Endodermal cell (in vitro differentiated cells): ENCODE results near the gene ZG16B. TPM values are rescaled to one million over a fixed set of nuclear protein-coding genes. Genes with fewer than 3 reads are reported as not detected.

ENCODE experiments used
- DNase-seq: peaks from one replicate; pipeline ENCODE4 v3.0.0-alpha.2; 2017
- H3K27ac ChIP-seq: 2 replicates; pipeline ENCODE4 v1.5.1; 2013; ENCODE audit warnings: mild to moderate bottlenecking, low read depth, low read length, moderate library complexity
- H3K27me3 ChIP-seq: 2 replicates; pipeline ENCODE4 v1.6.1; 2013; ENCODE audit warnings: mild to moderate bottlenecking, low read length, moderate library complexity; ENCODE audit not compliant: insufficient read depth, control insufficient read depth, poor library complexity, severe bottlenecking
- H3K36me3 ChIP-seq: 2 replicates; pipeline ENCODE4 v1.7.0; 2013; ENCODE audit warnings: mild to moderate bottlenecking, low read length, moderate library complexity; ENCODE audit not compliant: control insufficient read depth, insufficient read depth
- H3K4me1 ChIP-seq: one replicate; pipeline ENCODE4 v1.7.0; 2013; ENCODE audit warnings: low read length; ENCODE audit not compliant: control insufficient read depth, insufficient read depth
- H3K4me3 ChIP-seq: 2 replicates; pipeline ENCODE4 v1.5.1; 2013; ENCODE audit warnings: mild to moderate bottlenecking, low read length, moderate library complexity
- H3K9ac ChIP-seq: 2 replicates; pipeline ENCODE4 v1.6.1; 2013; ENCODE audit warnings: mild to moderate bottlenecking, low read length, moderate library complexity; ENCODE audit not compliant: poor library complexity, severe bottlenecking; ENCODE audit errors: extremely low read depth
- H3K9me3 ChIP-seq: 2 replicates; pipeline ENCODE4 v1.6.1; 2013; ENCODE audit warnings: mild to moderate bottlenecking, low read length, moderate library complexity; ENCODE audit not compliant: control insufficient read depth
- H3K27ac Mint-ChIP-seq: 2 replicates; pipeline ENCODE4 v1.8.0; 2020; ENCODE audit warnings: mixed read lengths
- H3K27me3 Mint-ChIP-seq: 2 replicates; pipeline ENCODE4 v1.8.0; 2021; ENCODE audit warnings: mild to moderate bottlenecking, mixed read lengths; ENCODE audit not compliant: insufficient read depth
- H3K36me3 Mint-ChIP-seq: 2 replicates; pipeline ENCODE4 v1.8.0; 2020; ENCODE audit warnings: low read depth, mixed read lengths
- H3K4me1 Mint-ChIP-seq: 2 replicates; pipeline ENCODE4 v1.8.0; 2020; ENCODE audit warnings: mixed read lengths
- H3K4me3 Mint-ChIP-seq: 2 replicates; pipeline ENCODE4 v1.8.0; 2020; ENCODE audit warnings: mild to moderate bottlenecking, moderate library complexity, mixed read lengths
- H3K9me3 Mint-ChIP-seq: 2 replicates; pipeline ENCODE4 v1.8.0; 2020; ENCODE audit warnings: mild to moderate bottlenecking, mixed read lengths
- WGBS, 2 experiments: methylation state at CpG; one replicate each; pipeline versions ENCODE4 v1.1.5 to v1.1.7; 2013; ENCODE audit warnings: missing lambda C conversion rate in 2 of 2, mixed read lengths in 1 of 2; ENCODE audit not compliant: insufficient coverage in 1 of 2, insufficient read length in 1 of 2; 5-methylcytosine and 5-hydroxymethylcytosine counted together
- total RNA-seq, 2 donors: library from RNA; stranded (reverse); fragmentation: NEBNext Ultra II Directional in 1 of 2; extraction: Animal tissue kit (Norgen Biotek cat#: 25700) in 1 of 2; gene quantifications; 2 replicates in 1 of 2; 3 replicates in 1 of 2; pipeline ENCODE4 v1.2.1, GENCODE V29; 2021
- TF ChIP-seq, protein P1 (sequence below): fragments of 200-600 bp; sonication (generic); conservative IDR thresholded peaks from 2 replicates; pipeline ENCODE4 v1.5.0; 2021; ENCODE audit warnings: antibody characterized with exemption, mild to moderate bottlenecking

Gene ZG16B
- total RNA-seq, 2 donors from 2014 or later: not detected

DNA sequence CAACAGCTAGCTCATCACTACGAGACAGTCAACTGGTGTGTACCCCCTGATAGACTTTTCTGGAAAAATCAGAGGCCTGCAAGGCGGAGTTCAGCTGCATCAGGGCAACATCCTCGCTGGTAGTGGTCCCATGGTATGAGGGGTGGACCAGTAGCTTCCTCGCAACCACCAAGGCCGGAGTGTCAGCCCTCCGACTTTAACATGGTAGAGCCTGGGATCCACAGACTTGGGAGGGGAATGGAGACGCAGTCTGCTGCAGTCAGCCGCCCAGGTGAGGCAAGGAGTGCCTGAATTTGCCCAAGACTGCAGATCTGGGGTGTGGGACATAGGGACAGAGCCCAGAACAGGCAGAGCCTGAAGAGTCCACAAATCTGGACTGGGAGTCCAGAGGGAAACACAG lies 13.4 kb downstream of the ZG16B start:
- TF ChIP-seq, protein P1, sequence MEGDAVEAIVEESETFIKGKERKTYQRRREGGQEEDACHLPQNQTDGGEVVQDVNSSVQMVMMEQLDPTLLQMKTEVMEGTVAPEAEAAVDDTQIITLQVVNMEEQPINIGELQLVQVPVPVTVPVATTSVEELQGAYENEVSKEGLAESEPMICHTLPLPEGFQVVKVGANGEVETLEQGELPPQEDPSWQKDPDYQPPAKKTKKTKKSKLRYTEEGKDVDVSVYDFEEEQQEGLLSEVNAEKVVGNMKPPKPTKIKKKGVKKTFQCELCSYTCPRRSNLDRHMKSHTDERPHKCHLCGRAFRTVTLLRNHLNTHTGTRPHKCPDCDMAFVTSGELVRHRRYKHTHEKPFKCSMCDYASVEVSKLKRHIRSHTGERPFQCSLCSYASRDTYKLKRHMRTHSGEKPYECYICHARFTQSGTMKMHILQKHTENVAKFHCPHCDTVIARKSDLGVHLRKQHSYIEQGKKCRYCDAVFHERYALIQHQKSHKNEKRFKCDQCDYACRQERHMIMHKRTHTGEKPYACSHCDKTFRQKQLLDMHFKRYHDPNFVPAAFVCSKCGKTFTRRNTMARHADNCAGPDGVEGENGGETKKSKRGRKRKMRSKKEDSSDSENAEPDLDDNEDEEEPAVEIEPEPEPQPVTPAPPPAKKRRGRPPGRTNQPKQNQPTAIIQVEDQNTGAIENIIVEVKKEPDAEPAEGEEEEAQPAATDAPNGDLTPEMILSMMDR: no peak
- Histone ChIP-seq H3K9ac (no peak overlapping the region), H3K27me3 (no peaks in the 10 kb centered on the region), H3K4me1 (peaks cover 5% of the 10 kb centered on the region), H3K36me3 (no peaks in the 10 kb centered on the region), H3K27ac (no peak overlapping the region), H3K9me3 (peaks cover 8% of the 10 kb centered on the region), H3K4me3 (no peak overlapping the region)
- DNase-seq: peak; percentile 43
- Mint-ChIP-seq H3K36me3 (no peaks in the 10 kb centered on the region), H3K27me3 (peaks cover 8% of the 10 kb centered on the region), H3K27ac (no peak overlapping the region), H3K9me3 (peaks cover 12% of the 10 kb centered on the region), H3K4me1 (peaks cover 16% of the 10 kb centered on the region), H3K4me3 (no peak overlapping the region)
- 91% methylated on average over 7 to 8 of the region's 8 CpGs for WGBS, 2 experiments

DNA sequence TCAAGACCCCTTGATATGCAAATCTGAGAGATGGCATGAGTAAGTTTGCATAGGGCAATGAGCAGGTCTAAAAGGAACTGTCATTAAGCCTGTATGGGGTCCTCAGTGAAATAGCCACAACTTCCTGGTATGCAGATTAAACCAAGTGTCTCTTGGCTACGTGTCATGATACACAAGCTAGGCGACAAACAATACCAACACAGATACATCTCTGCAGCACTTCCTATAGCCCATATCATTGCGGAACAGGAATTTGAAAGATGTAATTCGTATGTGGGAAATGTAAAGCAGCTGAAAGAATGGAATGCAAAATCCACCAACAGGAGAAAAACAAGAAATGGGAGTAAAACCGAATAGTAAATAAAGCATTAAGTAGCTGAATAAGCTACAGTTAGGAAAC lies 15.0 kb downstream of the ZG16B start:
- 82 to 90% methylated on average over 3 to 5 of the region's 5 CpGs for WGBS, 2 experiments
- no peak overlapping the region for H3K27ac ChIP-seq

DNA sequence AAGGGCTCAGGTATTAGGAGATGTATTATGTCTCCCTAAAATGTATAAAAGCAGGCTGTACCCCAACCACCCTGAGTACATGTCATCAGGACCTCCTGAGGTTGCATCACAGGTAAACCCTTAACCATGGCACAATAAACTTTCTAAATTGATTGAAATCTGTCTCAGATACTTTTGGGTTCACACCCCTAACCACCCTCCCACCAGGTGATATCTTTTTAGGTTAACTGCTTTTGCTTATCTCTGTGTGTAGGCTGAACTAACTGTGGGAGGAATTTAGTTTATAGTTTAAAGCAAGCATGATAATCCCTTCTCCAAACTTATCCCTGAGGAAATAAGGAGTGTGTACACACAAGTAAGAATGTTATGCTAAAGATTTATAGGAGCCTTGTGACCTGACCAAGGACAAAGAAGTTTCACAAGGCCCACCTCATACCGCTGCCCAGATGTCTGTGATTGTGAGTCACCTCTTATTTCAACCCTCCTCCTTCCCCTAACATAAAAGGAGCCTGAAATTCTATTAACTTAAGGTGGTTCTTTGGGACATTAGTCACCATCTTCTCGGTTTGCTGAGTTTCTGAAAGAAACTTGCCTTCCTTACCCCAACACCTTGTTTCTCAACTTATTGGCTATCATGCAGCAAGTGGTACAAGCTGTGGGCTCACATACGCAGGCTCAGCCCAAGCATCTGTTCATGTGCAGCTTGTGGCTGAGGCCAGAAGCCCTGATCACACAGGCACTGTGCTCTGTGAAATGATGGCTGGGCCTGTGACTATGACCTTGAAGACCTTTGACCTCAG lies 16.6 kb downstream of the ZG16B start:
- H3K4me1 ChIP-seq: peaks cover 5% of the 10 kb centered on the region
- H3K9ac ChIP-seq: no peak overlapping the region
- H3K27ac ChIP-seq: no peak overlapping the region
- peak; percentile 43 for DNase-seq
- peaks cover 5% of the 10 kb centered on the region for H3K27me3 ChIP-seq
- 65 to 82% methylated on average over 3 of the region's 3 CpGs for WGBS, 2 experiments
- Mint-ChIP-seq H3K36me3 (no peaks in the 10 kb centered on the region), H3K27ac (peak overlapping the region; percentile 80), H3K4me1 (peaks cover 23% of the 10 kb centered on the region), H3K4me3 (no peak overlapping the region), H3K27me3 (peaks cover 17% of the 10 kb centered on the region), H3K9me3 (peaks cover 14% of the 10 kb centered on the region)
- peaks cover 8% of the 10 kb centered on the region for H3K9me3 ChIP-seq
- H3K4me3 ChIP-seq: peak overlapping the region; percentile 40
- H3K36me3 ChIP-seq: no peaks in the 10 kb centered on the region
- TF ChIP-seq, protein P1: no peak

More for the DNA sequence above, 15.0 kb downstream of the ZG16B start:
- peaks cover 5% of the 10 kb centered on the region for H3K4me1 ChIP-seq
- H3K9me3 ChIP-seq: peaks cover 8% of the 10 kb centered on the region
- no peak overlapping the region for H3K9ac ChIP-seq
- TF ChIP-seq, protein P1: no peak
- Mint-ChIP-seq H3K9me3 (peaks cover 14% of the 10 kb centered on the region), H3K4me1 (peaks cover 20% of the 10 kb centered on the region), H3K4me3 (no peak overlapping the region), H3K27ac (no peak overlapping the region), H3K27me3 (peaks cover 18% of the 10 kb centered on the region), H3K36me3 (no peaks in the 10 kb centered on the region)
- no peak overlapping the region for H3K4me3 ChIP-seq
- no peak for DNase-seq
- no peaks in the 10 kb centered on the region for H3K36me3 ChIP-seq
- H3K27me3 ChIP-seq: peaks cover 5% of the 10 kb centered on the region
